Heart left ventricle (tissue), 13 donors: ENCODE results near the gene MINDY2.

Experiments
- CTCF ChIP-seq, 12 donors: fragments of 200-600 bp; sonication (generic) in 4 of 12; IDR thresholded peaks; one replicate each; pipeline versions ENCODE4 v1.5.0 to v1.8.0; 2018 to 2022; ENCODE audit warnings: antibody characterized with exemption in 12 of 12, mild to moderate bottlenecking in 5 of 12
- POLR2A ChIP-seq, 2 donors: fragments of 450-650 bp; IDR thresholded peaks; one replicate each; pipeline ENCODE4 v1.6.1; 2017; ENCODE audit warnings: antibody characterized with exemption in 2 of 2, mild to moderate bottlenecking in 2 of 2, moderate library complexity in 2 of 2
- donor health status: ischemic (EF 13 %, LVEDD 7.1; RV severe dilation, severe dysfunction).
- donor health status: DM: no; HTN: yes; CAD: no.
- donor health status: DM: no; HTN: no; CAD: no.
- donor health status: ischemic (EF 25% LVEDD 6.9; RV normal size, moderate dysfunction).
- donor health status: ischemic (EF 25% LVEDD 5.7; RV mildly dilated, moderate dysfunction).
- donor health status: ischemic (EF 35%, LVEDD 5.7; RV mildly dilated, moderate dysfunction).
- donor health status: nonischemic (EF 11% LVEDD 7.7; RV severe dilation, severe dysfunction).
- donor health status: DM: yes; HTN: yes; CAD: no.
- donor health status: PGD.
- donor health status: ischemic (EF 29% LVEDD 5.4; RV normal size, mild dysfunction).
- donor health status: nonischemic (EF 23%, LVEDD 6.1; RV moderate dilation, normal function).

GRCh38 chr15:58886921-58887320 lies 115.8 kb downstream of the MINDY2 start:
- TF ChIP-seq CTCF (IDR thresholded peaks at IDR 0.05) = no peak
- no peak for TF ChIP-seq POLR2A (IDR thresholded peaks at IDR 0.05)
